Type B pancreatic cell (in vitro differentiated cells): ENCODE data around the gene IL22. TPM values are rescaled to one million over a fixed set of nuclear protein-coding genes. Genes with fewer than 3 reads are reported as not detected.

Source experiments
- DNase-seq: peaks from one replicate; pipeline ENCODE4 v3.0.0; 2021; ENCODE audit warnings: mixed read lengths; ENCODE audit not compliant: unreplicated experiment; ENCODE audit errors: extremely low spot score
- H3K27ac Mint-ChIP-seq: 2 replicates; pipeline ENCODE4 v1.8.0; 2021; ENCODE audit warnings: mild to moderate bottlenecking, mixed read lengths
- H3K27me3 Mint-ChIP-seq: 2 replicates; pipeline ENCODE4 v1.8.0; 2021; ENCODE audit warnings: mixed read lengths
- H3K36me3 Mint-ChIP-seq: 2 replicates; pipeline ENCODE4 v1.8.0; 2021; ENCODE audit warnings: mixed read lengths
- H3K4me1 Mint-ChIP-seq: one replicate; pipeline ENCODE4 v1.8.0; 2021; ENCODE audit warnings: mixed read lengths; ENCODE audit not compliant: unreplicated experiment
- H3K4me3 Mint-ChIP-seq: 2 replicates; pipeline ENCODE4 v1.8.0; 2021; ENCODE audit warnings: mild to moderate bottlenecking, mixed read lengths
- H3K9me3 Mint-ChIP-seq: 2 replicates; pipeline ENCODE4 v1.8.0; 2021; ENCODE audit warnings: mixed read lengths
- CTCF ChIP-seq: fragments of 200-600 bp; sonication (generic); conservative IDR thresholded peaks from 2 replicates; pipeline ENCODE4 v1.5.0; 2021; ENCODE audit warnings: antibody characterized with exemption, mild to moderate bottlenecking
- total RNA-seq: library from RNA; stranded (reverse); gene quantifications from 2 replicates; pipeline ENCODE4 v1.2.1, GENCODE V29; 2021; ENCODE audit warnings: low replicate concordance

Gene IL22
- total RNA-seq, 1 donor from 2014 or later = not detected

DNA sequence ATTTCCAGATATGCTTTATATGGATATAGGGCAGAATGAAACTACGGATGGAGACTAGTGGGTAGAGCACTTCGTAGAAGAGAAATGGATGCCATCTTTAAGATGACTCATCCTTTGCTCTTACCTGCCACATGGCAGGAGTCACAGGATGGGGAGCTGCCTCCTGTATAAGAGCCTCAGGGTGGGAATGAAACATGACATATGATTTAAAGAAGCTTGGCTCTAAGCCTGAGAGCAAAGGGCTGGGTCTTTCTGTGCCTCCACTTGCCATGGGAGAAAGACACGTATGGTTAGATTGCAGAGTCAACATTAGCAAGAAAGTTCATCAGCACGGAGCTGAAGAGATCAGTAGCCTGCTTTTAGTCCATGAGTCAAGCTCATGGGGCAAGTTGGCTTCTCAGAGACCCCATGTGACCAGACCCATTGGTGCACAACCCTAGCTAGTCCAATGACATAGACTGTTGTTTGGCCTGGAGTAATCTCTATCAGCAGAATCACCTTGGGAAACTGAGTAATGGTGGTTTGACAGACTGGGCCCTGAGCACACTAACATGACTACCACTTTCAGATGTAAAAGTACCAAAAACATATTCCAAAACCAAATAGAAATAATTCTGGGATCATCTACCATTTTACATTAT, 38.1 kb upstream of the IL22 start:
- H3K27me3 Mint-ChIP-seq = no peaks in the 10 kb centered on the region
- H3K4me1 Mint-ChIP-seq = peaks cover 12% of the 10 kb centered on the region
- no peak for TF ChIP-seq CTCF
- H3K4me3 Mint-ChIP-seq = no peak overlapping the region
- no peak for DNase-seq
- H3K9me3 Mint-ChIP-seq = no peaks in the 10 kb centered on the region
- no peak overlapping the region for H3K27ac Mint-ChIP-seq
- peaks cover 9% of the 10 kb centered on the region for H3K36me3 Mint-ChIP-seq

GRCh38 chr12:68290126-68290525, 36.7 kb upstream of the IL22 start:
- Mint-ChIP-seq H3K9me3 (no peaks in the 10 kb centered on the region), H3K27me3 (no peaks in the 10 kb centered on the region), H3K4me3 (no peak overlapping the region), H3K36me3 (peaks cover 9% of the 10 kb centered on the region), H3K4me1 (peaks cover 12% of the 10 kb centered on the region), H3K27ac (no peak overlapping the region)
- no peak for TF ChIP-seq CTCF
- DNase-seq = no peak

- no peak for DNase-seq
- H3K4me1 Mint-ChIP-seq = peaks cover 4% of the 10 kb centered on the region
- no peaks in the 10 kb centered on the region for H3K27me3 Mint-ChIP-seq
- no peaks in the 10 kb centered on the region for H3K9me3 Mint-ChIP-seq
- H3K4me3 Mint-ChIP-seq = no peak overlapping the region
- no peaks in the 10 kb centered on the region for H3K36me3 Mint-ChIP-seq
- no peak for TF ChIP-seq CTCF
- no peak overlapping the region for H3K27ac Mint-ChIP-seq
These were observed 33.7 kb upstream of the IL22 start for GRCh38 chr12:68287106-68287505.

DNA sequence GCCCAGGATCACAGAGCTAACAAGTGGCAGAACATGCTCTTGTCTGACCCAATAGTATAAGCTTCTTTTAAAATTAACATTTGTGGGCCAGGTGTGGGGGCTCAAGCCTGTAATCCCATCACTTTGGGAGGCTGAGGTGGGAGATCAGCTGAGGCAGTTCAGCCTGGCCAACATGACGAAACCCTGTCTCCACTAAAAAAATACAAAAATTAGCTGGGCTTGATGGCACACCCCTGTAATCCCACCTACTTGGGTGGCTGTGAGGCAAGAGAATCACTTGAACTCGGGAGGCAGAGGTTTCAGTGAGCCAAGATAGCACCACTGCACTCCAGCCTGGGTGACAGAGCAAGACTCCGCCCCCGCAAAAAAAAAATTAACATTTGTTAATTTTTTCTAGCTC, 33.0 kb upstream of the IL22 start:
- no peaks in the 10 kb centered on the region for H3K9me3 Mint-ChIP-seq
- H3K4me3 Mint-ChIP-seq = no peak overlapping the region
- H3K36me3 Mint-ChIP-seq = no peaks in the 10 kb centered on the region
- no peaks in the 10 kb centered on the region for H3K27me3 Mint-ChIP-seq
- no peak for TF ChIP-seq CTCF
- H3K27ac Mint-ChIP-seq = no peak overlapping the region
- DNase-seq = no peak
- peaks cover 2% of the 10 kb centered on the region for H3K4me1 Mint-ChIP-seq

DNA sequence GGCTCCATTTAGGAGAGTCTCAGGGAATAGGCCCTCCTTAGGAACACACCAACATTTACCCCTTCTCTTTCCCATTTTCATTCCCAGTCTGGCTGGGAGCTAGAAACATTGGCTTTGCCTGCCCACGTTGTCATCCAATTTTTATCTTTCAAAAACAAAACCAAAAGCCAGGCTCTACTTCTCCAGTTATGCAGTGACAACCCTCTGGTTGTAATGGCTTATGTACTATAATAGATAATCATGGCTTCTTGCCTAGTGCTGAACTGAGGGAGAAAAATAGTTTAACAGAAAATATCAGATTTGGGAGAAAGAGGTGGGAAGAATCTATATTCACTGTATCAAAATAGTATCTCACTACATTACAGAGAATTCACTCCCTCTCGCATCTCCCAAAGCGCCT, 32.1 kb upstream of the IL22 start:
- no peak for TF ChIP-seq CTCF
- Mint-ChIP-seq H3K27me3 (no peaks in the 10 kb centered on the region), H3K4me1 (no peaks in the 10 kb centered on the region), H3K36me3 (no peaks in the 10 kb centered on the region), H3K27ac (no peak overlapping the region), H3K9me3 (no peaks in the 10 kb centered on the region), H3K4me3 (no peak overlapping the region)
- DNase-seq = no peak
